Measurements from ENCODE around the gene RBM17.

Gene RBM17

GRCh38 chr10:6047847-6048246 lies 41.0 kb upstream of the RBM17 start:
- H3K9me3 ChIP-seq (ENCODE audit: control insufficient read depth in 1 of 2, low read length in 2 of 2), result no peaks in the 10 kb centered on the region
- no peaks in the 10 kb centered on the region for H3K27me3 ChIP-seq (ENCODE audit: control insufficient read depth in 1 of 2, insufficient read depth in 2 of 2, low read length in 2 of 2)
- no peak overlapping the region for H3K4me3 ChIP-seq (ENCODE audit: low read depth in 1 of 2, low read length in 2 of 2)
- H3K4me1 ChIP-seq (ENCODE audit: control insufficient read depth in 1 of 2, insufficient read depth in 2 of 2, low read length in 2 of 2), result peaks cover 20 to 26% of the 10 kb centered on the region in 2 donors
- no peak overlapping the region for H3K9ac ChIP-seq (ENCODE audit: low read depth in 1 of 2, low read length in 2 of 2)
- no peaks in the 10 kb centered on the region for H3K36me3 ChIP-seq (ENCODE audit: control insufficient read depth in 1 of 2, insufficient read depth in 2 of 2, low read length in 2 of 2)
- H3K27ac ChIP-seq (ENCODE audit: low read depth, low read length), result no peak overlapping the region

- H3K36me3 ChIP-seq (ENCODE audit: control insufficient read depth in 1 of 2, insufficient read depth in 2 of 2, low read length in 2 of 2), result no peaks in the 10 kb centered on the region
- no peak overlapping the region for H3K4me3 ChIP-seq (ENCODE audit: low read depth in 1 of 2, low read length in 2 of 2)
- H3K27ac ChIP-seq (ENCODE audit: low read depth, low read length), result no peak overlapping the region
- H3K4me1 ChIP-seq (ENCODE audit: control insufficient read depth in 1 of 2, insufficient read depth in 2 of 2, low read length in 2 of 2), result peaks cover 26 to 32% of the 10 kb centered on the region in 2 donors
- H3K27me3 ChIP-seq (ENCODE audit: control insufficient read depth in 1 of 2, insufficient read depth in 2 of 2, low read length in 2 of 2), result no peaks in the 10 kb centered on the region
- H3K9ac ChIP-seq (ENCODE audit: low read depth in 1 of 2, low read length in 2 of 2), result no peak overlapping the region
- H3K9me3 ChIP-seq (ENCODE audit: control insufficient read depth in 1 of 2, low read length in 2 of 2), result no peaks in the 10 kb centered on the region
Observed at GRCh38 chr10:6048281-6049030, 40.4 kb upstream of the RBM17 start.

GRCh38 chr10:6049031-6049400 lies 39.8 kb upstream of the RBM17 start:
- Histone ChIP-seq H3K36me3 (ENCODE audit: control insufficient read depth in 1 of 2, insufficient read depth in 2 of 2, low read length in 2 of 2) (no peaks in the 10 kb centered on the region), H3K27ac (ENCODE audit: low read depth, low read length) (no peak overlapping the region), H3K4me3 (ENCODE audit: low read depth in 1 of 2, low read length in 2 of 2) (no peak overlapping the region)

GRCh38 chr10:6050801-6051445 lies 37.9 kb upstream of the RBM17 start:
- H3K9me3 ChIP-seq (ENCODE audit: control insufficient read depth in 1 of 2, low read length in 2 of 2), result no peaks in the 10 kb centered on the region
- H3K27me3 ChIP-seq (ENCODE audit: control insufficient read depth in 1 of 2, insufficient read depth in 2 of 2, low read length in 2 of 2), result no peaks in the 10 kb centered on the region
- peak overlapping the region; percentile 72 to 84 for H3K4me3 ChIP-seq (ENCODE audit: low read depth in 1 of 2, low read length in 2 of 2)
- H3K9ac ChIP-seq (ENCODE audit: low read depth in 1 of 2, low read length in 2 of 2), result peak overlapping the region; percentile 67 to 78
- peaks cover 28 to 38% of the 10 kb centered on the region in 2 donors for H3K4me1 ChIP-seq (ENCODE audit: control insufficient read depth in 1 of 2, insufficient read depth in 2 of 2, low read length in 2 of 2)
- no peaks in the 10 kb centered on the region for H3K36me3 ChIP-seq (ENCODE audit: control insufficient read depth in 1 of 2, insufficient read depth in 2 of 2, low read length in 2 of 2)
- H3K27ac ChIP-seq (ENCODE audit: low read depth, low read length), result peak overlapping the region; percentile 34

More at GRCh38 chr10:6049031-6049400, 39.8 kb upstream of the RBM17 start:
- no peaks in the 10 kb centered on the region for H3K27me3 ChIP-seq (ENCODE audit: control insufficient read depth in 1 of 2, insufficient read depth in 2 of 2, low read length in 2 of 2)
- peaks cover 30 to 38% of the 10 kb centered on the region in 2 donors for H3K4me1 ChIP-seq (ENCODE audit: control insufficient read depth in 1 of 2, insufficient read depth in 2 of 2, low read length in 2 of 2)
- H3K9ac ChIP-seq (ENCODE audit: low read depth in 1 of 2, low read length in 2 of 2), result no peak overlapping the region
- H3K9me3 ChIP-seq (ENCODE audit: control insufficient read depth in 1 of 2, low read length in 2 of 2), result no peaks in the 10 kb centered on the region

- Histone ChIP-seq H3K27ac (ENCODE audit: low read depth, low read length) (no peak overlapping the region), H3K4me1 (ENCODE audit: control insufficient read depth in 1 of 2, insufficient read depth in 2 of 2, low read length in 2 of 2) (peaks cover 28 to 38% of the 10 kb centered on the region in 2 donors), H3K9ac (ENCODE audit: low read depth in 1 of 2, low read length in 2 of 2) (no peak overlapping the region)
Observed at GRCh38 chr10:6052247-6053221, 36.3 kb upstream of the RBM17 start.

GRCh38 chr10:6053303-6053702 lies 35.5 kb upstream of the RBM17 start:
- Histone ChIP-seq H3K36me3 (ENCODE audit: control insufficient read depth in 1 of 2, insufficient read depth in 2 of 2, low read length in 2 of 2) (no peaks in the 10 kb centered on the region), H3K9me3 (ENCODE audit: control insufficient read depth in 1 of 2, low read length in 2 of 2) (no peaks in the 10 kb centered on the region), H3K4me3 (ENCODE audit: low read depth in 1 of 2, low read length in 2 of 2) (no peak overlapping the region), H3K27me3 (ENCODE audit: control insufficient read depth in 1 of 2, insufficient read depth in 2 of 2, low read length in 2 of 2) (peaks cover 0 to 3% of the 10 kb centered on the region in 2 donors), H3K4me1 (ENCODE audit: control insufficient read depth in 1 of 2, insufficient read depth in 2 of 2, low read length in 2 of 2) (peaks cover 28 to 38% of the 10 kb centered on the region in 2 donors), H3K9ac (ENCODE audit: low read depth in 1 of 2, low read length in 2 of 2) (peak overlapping the region in 1 of 2 donors; percentile 47), H3K27ac (ENCODE audit: low read depth, low read length) (no peak overlapping the region)

More at GRCh38 chr10:6052247-6053221, 36.3 kb upstream of the RBM17 start:
- H3K27me3 ChIP-seq (ENCODE audit: control insufficient read depth in 1 of 2, insufficient read depth in 2 of 2, low read length in 2 of 2), result no peaks in the 10 kb centered on the region
- no peaks in the 10 kb centered on the region for H3K36me3 ChIP-seq (ENCODE audit: control insufficient read depth in 1 of 2, insufficient read depth in 2 of 2, low read length in 2 of 2)
- H3K4me3 ChIP-seq (ENCODE audit: low read depth in 1 of 2, low read length in 2 of 2), result no peak overlapping the region
- H3K9me3 ChIP-seq (ENCODE audit: control insufficient read depth in 1 of 2, low read length in 2 of 2), result no peaks in the 10 kb centered on the region

- Histone ChIP-seq H3K4me1 (ENCODE audit: control insufficient read depth in 1 of 2, insufficient read depth in 2 of 2, low read length in 2 of 2) (peaks cover 28 to 38% of the 10 kb centered on the region in 2 donors), H3K36me3 (ENCODE audit: control insufficient read depth in 1 of 2, insufficient read depth in 2 of 2, low read length in 2 of 2) (no peaks in the 10 kb centered on the region), H3K27ac (ENCODE audit: low read depth, low read length) (no peak overlapping the region), H3K4me3 (ENCODE audit: low read depth in 1 of 2, low read length in 2 of 2) (peak overlapping the region; percentile 45 to 50), H3K9ac (ENCODE audit: low read depth in 1 of 2, low read length in 2 of 2) (no peak overlapping the region), H3K9me3 (ENCODE audit: control insufficient read depth in 1 of 2, low read length in 2 of 2) (no peaks in the 10 kb centered on the region), H3K27me3 (ENCODE audit: control insufficient read depth in 1 of 2, insufficient read depth in 2 of 2, low read length in 2 of 2) (peaks cover 0 to 6% of the 10 kb centered on the region in 2 donors)
Observed at GRCh38 chr10:6053816-6054631, 34.8 kb upstream of the RBM17 start.

- Histone ChIP-seq H3K4me1 (ENCODE audit: control insufficient read depth in 1 of 2, insufficient read depth in 2 of 2, low read length in 2 of 2) (peaks cover 26 to 36% of the 10 kb centered on the region in 2 donors), H3K27ac (ENCODE audit: low read depth, low read length) (no peak overlapping the region), H3K27me3 (ENCODE audit: control insufficient read depth in 1 of 2, insufficient read depth in 2 of 2, low read length in 2 of 2) (peaks cover 0 to 6% of the 10 kb centered on the region in 2 donors), H3K36me3 (ENCODE audit: control insufficient read depth in 1 of 2, insufficient read depth in 2 of 2, low read length in 2 of 2) (no peaks in the 10 kb centered on the region), H3K9me3 (ENCODE audit: control insufficient read depth in 1 of 2, low read length in 2 of 2) (no peaks in the 10 kb centered on the region), H3K9ac (ENCODE audit: low read depth in 1 of 2, low read length in 2 of 2) (no peak overlapping the region), H3K4me3 (ENCODE audit: low read depth in 1 of 2, low read length in 2 of 2) (no peak overlapping the region)
Observed at GRCh38 chr10:6054884-6055283, 34.0 kb upstream of the RBM17 start.

- no peaks in the 10 kb centered on the region for H3K36me3 ChIP-seq (ENCODE audit: control insufficient read depth in 1 of 2, insufficient read depth in 2 of 2, low read length in 2 of 2)
- H3K4me3 ChIP-seq (ENCODE audit: low read depth in 1 of 2, low read length in 2 of 2), result no peak overlapping the region
- H3K9ac ChIP-seq (ENCODE audit: low read depth in 1 of 2, low read length in 2 of 2), result no peak overlapping the region
- H3K9me3 ChIP-seq (ENCODE audit: control insufficient read depth in 1 of 2, low read length in 2 of 2), result no peaks in the 10 kb centered on the region
- peaks cover 0 to 6% of the 10 kb centered on the region in 2 donors for H3K27me3 ChIP-seq (ENCODE audit: control insufficient read depth in 1 of 2, insufficient read depth in 2 of 2, low read length in 2 of 2)
- no peak overlapping the region for H3K27ac ChIP-seq (ENCODE audit: low read depth, low read length)
- peaks cover 20 to 28% of the 10 kb centered on the region in 2 donors for H3K4me1 ChIP-seq (ENCODE audit: control insufficient read depth in 1 of 2, insufficient read depth in 2 of 2, low read length in 2 of 2)
Observed at GRCh38 chr10:6055929-6056328, 32.9 kb upstream of the RBM17 start.
